IMR-90 (cell line): ENCODE measurements around the gene OCIAD1. TPM values are rescaled to one million over a fixed set of nuclear protein-coding genes. Genes with fewer than 3 reads are reported as not detected.

Experiments
- ATAC-seq: fragments of 200-7000 bp; cut with Tn5 transposase; 2 replicates; pipeline ENCODE4 v1.9.1; 2020; ENCODE audit warnings: low read depth, mild to moderate bottlenecking, moderate library complexity
- BruUV-seq: library from RNA; stranded (reverse); fragments of 400-500 nt; replicated peaks from 2 replicates; lab custom pipeline; 2021; lab: Mats Ljungman, UMichigan
- CTCF ChIA-PET: fragments of 300-600 bp; formaldehyde crosslinking; extraction: SDS; loops from one replicate; lab custom pipeline; 2021; ENCODE audit warnings: antibody characterized with exemption; lab: Yijun Ruan, JAX
- POLR2A ChIA-PET: fragments of 300-600 bp; sonication (Branson Sonifier 250); formaldehyde crosslinking; loops from one replicate; lab custom pipeline; 2022; ENCODE audit warnings: antibody characterized with exemption; ENCODE audit not compliant: unreplicated experiment; lab: Charles Lee
- DNase-seq: peaks from one replicate; pipeline ENCODE4 v3.0.0; 2013
- H2AFZ ChIP-seq: replicated peaks from 2 replicates; pipeline ENCODE3; 2013; ENCODE audit warnings: low read length, mild to moderate bottlenecking; ENCODE audit not compliant: poor library complexity
- H2AK5ac ChIP-seq: 2 replicates; pipeline ENCODE4 v1.6.1; 2013; ENCODE audit warnings: low read depth, low read length, inconsistent platforms
- H2AK9ac ChIP-seq: replicated peaks from 2 replicates; pipeline ENCODE3; 2013; ENCODE audit warnings: mild to moderate bottlenecking, low read depth, low read length, moderate library complexity; ENCODE audit not compliant: poor library complexity
- H2BK120ac ChIP-seq: 2 replicates; pipeline ENCODE4 v1.6.1; 2013; ENCODE audit warnings: low read depth, low read length, inconsistent platforms
- H2BK15ac ChIP-seq: 3 replicates; pipeline ENCODE4 v1.6.1; 2013; ENCODE audit warnings: low read depth, low read length, inconsistent platforms
- H2BK20ac ChIP-seq: 2 replicates; pipeline ENCODE4 v1.6.1; 2013; ENCODE audit warnings: low read depth, mild to moderate bottlenecking, inconsistent platforms, low read length, moderate library complexity
- H2BK5ac ChIP-seq: 2 replicates; pipeline ENCODE4 v1.6.1; 2013; ENCODE audit warnings: mild to moderate bottlenecking, low read depth, low read length, inconsistent platforms; ENCODE audit not compliant: poor library complexity, severe bottlenecking
- H3K14ac ChIP-seq: replicated peaks from 2 replicates; pipeline ENCODE4 v1.6.1; 2013; ENCODE audit warnings: low read depth, low read length, inconsistent platforms
- H3K18ac ChIP-seq: 2 replicates; pipeline ENCODE4 v1.6.1; 2013; ENCODE audit warnings: low read depth, low read length, control low read depth
- H3K23ac ChIP-seq: 2 replicates; pipeline ENCODE4 v1.6.1; 2013; ENCODE audit warnings: low read depth, low read length, inconsistent platforms
- H3K27ac ChIP-seq: 2 replicates; pipeline ENCODE4 v1.5.1; 2013; ENCODE audit warnings: mild to moderate bottlenecking, control low read depth, low read length; ENCODE audit not compliant: insufficient read depth
- H3K27me3 ChIP-seq: 2 replicates; pipeline ENCODE4 v1.6.1; 2013; ENCODE audit warnings: low read length; ENCODE audit not compliant: control insufficient read depth, insufficient read depth
- H3K36me3 ChIP-seq: 2 replicates; pipeline ENCODE4 v1.6.1; 2013; ENCODE audit warnings: low read length, mixed read lengths; ENCODE audit not compliant: control insufficient read depth, insufficient read depth
- H3K4ac ChIP-seq: 2 replicates; pipeline ENCODE4 v1.6.1; 2013; ENCODE audit warnings: low read depth, low read length, inconsistent platforms
- H3K4me1 ChIP-seq: 2 replicates; pipeline ENCODE4 v1.6.1; 2013; ENCODE audit warnings: low read length, mixed read lengths; ENCODE audit not compliant: control insufficient read depth, insufficient read depth
- H3K4me2 ChIP-seq: 2 replicates; pipeline ENCODE4 v1.6.1; 2013; ENCODE audit warnings: low read depth, mild to moderate bottlenecking, control low read depth, low read length, moderate library complexity
- H3K4me3 ChIP-seq: 2 replicates; pipeline ENCODE4 v1.5.1; 2013; ENCODE audit warnings: low read depth, mild to moderate bottlenecking, control low read depth, low read length, moderate library complexity; ENCODE audit not compliant: insufficient read depth
- H3K56ac ChIP-seq: 2 replicates; pipeline ENCODE4 v1.6.1; 2013; ENCODE audit warnings: low read length, inconsistent platforms; ENCODE audit not compliant: insufficient read depth; ENCODE audit errors: extremely low read depth
- H3K79me1 ChIP-seq, 2 experiments: 2 replicates each; pipeline ENCODE4 v1.6.1; 2013; ENCODE audit warnings: low read length in 2 of 2, inconsistent platforms in 1 of 2, low read depth in 1 of 2
- H3K9ac ChIP-seq: 2 replicates; pipeline ENCODE4 v1.6.1; 2013; ENCODE audit warnings: low read depth, low read length, control low read depth
- H3K9me1 ChIP-seq: 2 replicates; pipeline ENCODE4 v1.6.1; 2013; ENCODE audit warnings: low read length, inconsistent platforms; ENCODE audit not compliant: insufficient read depth
- H3K9me3 ChIP-seq: 2 replicates; pipeline ENCODE4 v1.6.1; 2013; ENCODE audit warnings: low read length; ENCODE audit not compliant: control insufficient read depth, insufficient read depth
- H4K20me1 ChIP-seq: 2 replicates; pipeline ENCODE4 v1.6.1; 2013; ENCODE audit warnings: low read length, inconsistent platforms; ENCODE audit not compliant: insufficient read depth
- H4K5ac ChIP-seq: 2 replicates; pipeline ENCODE4 v1.6.1; 2013; ENCODE audit warnings: mild to moderate bottlenecking, low read depth, low read length, control low read depth
- H4K8ac ChIP-seq, 2 experiments: 2 replicates each; pipeline ENCODE4 v1.6.1; 2013; ENCODE audit warnings: low read depth in 2 of 2, low read length in 2 of 2, control low read depth in 1 of 2, inconsistent platforms in 1 of 2
- H4K91ac ChIP-seq: 2 replicates; pipeline ENCODE4 v1.6.1; 2013; ENCODE audit warnings: low read depth, low read length, inconsistent platforms; ENCODE audit not compliant: insufficient read depth
- BHLHE40 ChIP-seq: fragments of 150-350 bp; IDR thresholded peaks from 2 replicates; pipeline ENCODE4 v1.6.1; 2016; ENCODE audit warnings: mild to moderate bottlenecking, low read depth, low read length
- CEBPB ChIP-seq: IDR thresholded peaks from 2 replicates; pipeline ENCODE4 v1.6.1; 2012; ENCODE audit warnings: low read depth, low read length, improper control_type of control experiment
- CHD1 ChIP-seq: IDR thresholded peaks from 2 replicates; pipeline ENCODE4 v1.6.1; 2012; ENCODE audit warnings: low read depth, low read length, improper control_type of control experiment
- ELK1 ChIP-seq: fragments of 150-350 bp; IDR thresholded peaks from 2 replicates; pipeline ENCODE4 v1.6.1; 2016; ENCODE audit warnings: low read depth, mild to moderate bottlenecking, low read length, moderate library complexity, borderline replicate concordance
- FOS ChIP-seq: fragments of 150-350 bp; IDR thresholded peaks from 2 replicates; pipeline ENCODE4 v1.6.1; 2016; ENCODE audit warnings: low read depth, low read length
- MAFK ChIP-seq: IDR thresholded peaks from 2 replicates; pipeline ENCODE4 v1.6.1; 2012; ENCODE audit warnings: low read depth, low read length, improper control_type of control experiment
- MAZ ChIP-seq: IDR thresholded peaks from 2 replicates; pipeline ENCODE4 v1.6.1; 2012; ENCODE audit warnings: low read depth, mild to moderate bottlenecking, low read length, improper control_type of control experiment, moderate library complexity, borderline replicate concordance
- MXI1 ChIP-seq: IDR thresholded peaks from 2 replicates; pipeline ENCODE4 v1.6.1; 2012; ENCODE audit warnings: low read depth, mild to moderate bottlenecking, low read length, moderate library complexity, borderline replicate concordance
- NFE2L2 ChIP-seq: fragments of 150-350 bp; IDR thresholded peaks from 2 replicates; pipeline ENCODE4 v1.6.1; 2016; ENCODE audit warnings: low read depth, mild to moderate bottlenecking, low read length
- POLR2A ChIP-seq: IDR thresholded peaks from 2 replicates; pipeline ENCODE4 v1.6.1; 2012; ENCODE audit warnings: mild to moderate bottlenecking, low read depth, low read length
- RAD21 ChIP-seq: IDR thresholded peaks from 2 replicates; pipeline ENCODE4 v1.6.1; 2012; ENCODE audit warnings: low read length, improper control_type of control experiment
- RCOR1 ChIP-seq: IDR thresholded peaks from 2 replicates; pipeline ENCODE4 v1.6.1; 2012; ENCODE audit warnings: mild to moderate bottlenecking, low read length, improper control_type of control experiment; ENCODE audit not compliant: insufficient replicate concordance
- RFX5 ChIP-seq: IDR thresholded peaks from 2 replicates; pipeline ENCODE4 v1.8.0; 2012; ENCODE audit warnings: low read depth, mild to moderate bottlenecking, low read length, moderate library complexity
- SMC3 ChIP-seq: fragments of 150-350 bp; IDR thresholded peaks from 2 replicates; pipeline ENCODE4 v1.6.1; 2016; ENCODE audit warnings: low read depth, mild to moderate bottlenecking, antibody characterized with exemption, low read length, moderate library complexity
- USF2 ChIP-seq: fragments of 150-350 bp; IDR thresholded peaks from 2 replicates; pipeline ENCODE4 v1.6.1; 2017; ENCODE audit warnings: mild to moderate bottlenecking, antibody characterized with exemption, low read length, low read depth
- WGBS, 2 experiments: methylation state at CpG; one replicate each; pipeline versions ENCODE4 v1.1.5 to v1.1.7; 2013; ENCODE audit warnings: missing lambda C conversion rate in 2 of 2; ENCODE audit not compliant: insufficient read length in 1 of 2; ENCODE audit errors: extremely low coverage in 2 of 2; 5-methylcytosine and 5-hydroxymethylcytosine counted together
- dilution Hi-C: fragments of 300-500 bp; cut with HindIII; formaldehyde crosslinking; loops from one replicate; pipeline ENCODE4 v1.14.3; 2018; ENCODE audit warnings: low sequenced_read_pairs; ENCODE audit not compliant: unreplicated experiment
- in situ Hi-C: fragments of 300-500 bp; cut with MboI; formaldehyde crosslinking; loops from 3 replicates; pipeline ENCODE4 v1.14.3; 2019; ENCODE audit warnings: low sequenced_read_pairs, inconsistent platforms, mixed read lengths
- intact Hi-C: fragments of 100-400 bp; cut with micrococcal nuclease; formaldehyde crosslinking; loops from 2 replicates; pipeline ENCODE4 v1.10.0; 2022
- polyA plus RNA-seq, 3 experiments: library from polyadenylated mRNA; depleted of rRNA; stranded (reverse); fragments of >200 nt; gene quantifications; 2 replicates each; pipeline ENCODE4 v1.2.3, GENCODE V29; 2012; ENCODE audit warnings: low replicate concordance in 1 of 3
- total RNA-seq: library from RNA; depleted of rRNA; stranded (reverse); fragments of >200 nt; gene quantifications from 2 replicates; pipeline ENCODE4 v1.2.3, GENCODE V29; 2012
- TF ChIP-seq, protein P1 (sequence below): conservative IDR thresholded peaks from 2 replicates; pipeline ENCODE4 v1.5.1; 2012; ENCODE audit warnings: mild to moderate bottlenecking, low read depth, low read length, improper control_type of control experiment

The OCIAD1 gene
- total and polyA plus RNA-seq, 2 of the 4 experiments (the other 2 are of a cell fraction), result 86.9 to 112 TPM

- intact Hi-C loops, result no loop called here
- CTCF ChIA-PET, result no interaction called here
Observed at GRCh38 chr4:48801016-48801715, 29.7 kb upstream of the OCIAD1 start.

More at GRCh38 chr4:48801016-48801715, 29.7 kb upstream of the OCIAD1 start:
- Histone ChIP-seq H4K8ac (no peak overlapping the region), H3K4me1 (peaks cover 2% of the 10 kb centered on the region; the same call in 1 of the 2 replicates), H4K91ac (no peak overlapping the region), H3K9me1 (peaks cover 2% of the 10 kb centered on the region; the same call in 1 of the 2 replicates), H2AK5ac (no peak overlapping the region), H3K79me1 (no peaks in the 10 kb centered on the region), H2BK20ac (no peak overlapping the region), H3K14ac (no peak overlapping the region), H4K20me1 (no peaks in the 10 kb centered on the region), H3K27ac (no peak overlapping the region), H3K4me2 (no peak overlapping the region), H3K4me3 (no peak overlapping the region), H3K4ac (no peak overlapping the region), H3K23ac (no peak overlapping the region), H3K9me3 (no peaks in the 10 kb centered on the region), H2AFZ (no peak overlapping the region), H3K9ac (no peak overlapping the region), H3K36me3 (no peaks in the 10 kb centered on the region), H3K27me3 (no peaks in the 10 kb centered on the region), H2AK9ac (no peak overlapping the region), H3K18ac (no peak overlapping the region), H2BK120ac (no peak overlapping the region), H2BK5ac (no peak overlapping the region), H2BK15ac (no peak overlapping the region), H4K5ac (no peak overlapping the region), H3K56ac (no peak overlapping the region)
- ATAC-seq, result no peak
- no peak for TF ChIP-seq RCOR1
- no peak for TF ChIP-seq BHLHE40
- no peak for TF ChIP-seq CEBPB
- TF ChIP-seq, protein P1, sequence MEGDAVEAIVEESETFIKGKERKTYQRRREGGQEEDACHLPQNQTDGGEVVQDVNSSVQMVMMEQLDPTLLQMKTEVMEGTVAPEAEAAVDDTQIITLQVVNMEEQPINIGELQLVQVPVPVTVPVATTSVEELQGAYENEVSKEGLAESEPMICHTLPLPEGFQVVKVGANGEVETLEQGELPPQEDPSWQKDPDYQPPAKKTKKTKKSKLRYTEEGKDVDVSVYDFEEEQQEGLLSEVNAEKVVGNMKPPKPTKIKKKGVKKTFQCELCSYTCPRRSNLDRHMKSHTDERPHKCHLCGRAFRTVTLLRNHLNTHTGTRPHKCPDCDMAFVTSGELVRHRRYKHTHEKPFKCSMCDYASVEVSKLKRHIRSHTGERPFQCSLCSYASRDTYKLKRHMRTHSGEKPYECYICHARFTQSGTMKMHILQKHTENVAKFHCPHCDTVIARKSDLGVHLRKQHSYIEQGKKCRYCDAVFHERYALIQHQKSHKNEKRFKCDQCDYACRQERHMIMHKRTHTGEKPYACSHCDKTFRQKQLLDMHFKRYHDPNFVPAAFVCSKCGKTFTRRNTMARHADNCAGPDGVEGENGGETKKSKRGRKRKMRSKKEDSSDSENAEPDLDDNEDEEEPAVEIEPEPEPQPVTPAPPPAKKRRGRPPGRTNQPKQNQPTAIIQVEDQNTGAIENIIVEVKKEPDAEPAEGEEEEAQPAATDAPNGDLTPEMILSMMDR, result no peak
- no peak for TF ChIP-seq ELK1
- no peak for TF ChIP-seq FOS
- TF ChIP-seq MAFK, result no peak
- no peak for TF ChIP-seq NFE2L2
- TF ChIP-seq POLR2A, result no peak
- no peak for TF ChIP-seq CHD1
- TF ChIP-seq SMC3, result no peak
- TF ChIP-seq MXI1, result no peak
- TF ChIP-seq MAZ, result no peak
- TF ChIP-seq USF2, result no peak
- no peak for TF ChIP-seq RFX5
- no peak for TF ChIP-seq RAD21
- DNase-seq, result no peak
- no TSS peak for BruUV-seq
- WGBS, 2 experiments, result no CpG with 5 or more reads among the region's 3 CpGs
- in situ Hi-C loops (no loop called here), dilution Hi-C loops (no loop called here)
- POLR2A ChIA-PET, result no interaction called here
